B cell (primary cell): ENCODE measurements around the gene XXYLT1. TPM values are rescaled to one million over a fixed set of nuclear protein-coding genes. Genes with fewer than 3 reads are reported as not detected.

ENCODE experiments used
- ATAC-seq: fragments of 200-7000 bp; cut with Tn5 transposase; one replicate; pipeline ENCODE4 v1.10.0; 2021; ENCODE audit warnings: low read depth, mild to moderate bottlenecking, moderate number of reproducible peaks, moderate library complexity
- CTCF ChIA-PET: fragments of 350-600 bp; sonication (Branson Sonifier 250); formaldehyde crosslinking; loops from one replicate; lab custom pipeline; 2021; ENCODE audit warnings: antibody characterized with exemption, inconsistent platforms; lab: Charles Lee
- POLR2A ChIA-PET: fragments of 350-600 bp; sonication (Branson Sonifier 250); formaldehyde crosslinking; loops from one replicate; lab custom pipeline; 2021; ENCODE audit warnings: antibody characterized with exemption; lab: Charles Lee
- DNase-seq: peaks from one replicate; pipeline ENCODE4 v3.0.0; 2013
- H2AFZ ChIP-seq: 2 replicates; pipeline ENCODE4 v1.6.1; 2012; ENCODE audit warnings: mild to moderate bottlenecking, low read depth, low read length; ENCODE audit not compliant: insufficient read depth, poor library complexity, severe bottlenecking
- H3K27ac ChIP-seq, 2 donors: 1 replicate in 1 of 2; 2 replicates in 1 of 2; pipeline ENCODE4 v1.5.1; 2012 to 2013; ENCODE audit warnings: low read length in 2 of 2, mild to moderate bottlenecking in 2 of 2, moderate library complexity in 1 of 2
- H3K27me3 ChIP-seq, 4 experiments: fragments of 200-600 bp in 1 of 4; sonication (generic) in 1 of 4; replicated peaks in 1 of 4; 1 replicate in 2 of 4; 2 replicates in 2 of 4; pipeline versions ENCODE4 v1.6.1 to v1.7.0; 2013 to 2016; ENCODE audit warnings: low read length in 3 of 4, mild to moderate bottlenecking in 2 of 4, mixed read lengths in 1 of 4, moderate library complexity in 1 of 4; ENCODE audit not compliant: insufficient read depth in 4 of 4, control insufficient read depth in 3 of 4; ENCODE audit errors: control extremely low read depth in 1 of 4
- H3K36me3 ChIP-seq, 2 experiments: replicated peaks in 1 of 2; 1 replicate in 1 of 2; 2 replicates in 1 of 2; pipeline versions ENCODE4 v1.6.1 to v1.7.1; 2013; ENCODE audit warnings: low read length in 1 of 2; ENCODE audit not compliant: insufficient read depth in 2 of 2, control insufficient read depth in 1 of 2; ENCODE audit errors: control extremely low read depth in 1 of 2, extremely low read depth in 1 of 2
- H3K4me1 ChIP-seq, 2 donors: fragments of 200-600 bp in 1 of 2; sonication (generic) in 1 of 2; 1 replicate in 1 of 2; 2 replicates in 1 of 2; pipeline versions ENCODE4 v1.5.1 to v1.6.1; 2013 to 2017; ENCODE audit warnings: low read length in 2 of 2; ENCODE audit not compliant: control insufficient read depth in 2 of 2, insufficient read depth in 2 of 2
- H3K4me2 ChIP-seq: replicated peaks from 2 replicates; pipeline ENCODE3; 2012; ENCODE audit warnings: mild to moderate bottlenecking, low read depth, low read length; ENCODE audit not compliant: poor library complexity, severe bottlenecking
- H3K4me3 ChIP-seq, 5 experiments: fragments of 200-600 bp in 1 of 5; sonication (generic) in 1 of 5; 1 replicate in 3 of 5; 2 replicates in 2 of 5; pipeline versions ENCODE4 v1.5.1 to v1.7.0; 2011 to 2016; ENCODE audit warnings: low read length in 4 of 5, mild to moderate bottlenecking in 4 of 5, low read depth in 2 of 5, control low read depth in 1 of 5, moderate library complexity in 1 of 5; ENCODE audit not compliant: insufficient read depth in 1 of 5; ENCODE audit errors: control extremely low read depth in 1 of 5, extremely low read depth in 1 of 5
- H3K79me2 ChIP-seq: fragments of 200-600 bp; sonication (generic); one replicate; pipeline ENCODE4 v1.6.0; 2016; ENCODE audit warnings: low read length; ENCODE audit not compliant: control insufficient read depth, insufficient read depth
- H3K9ac ChIP-seq: fragments of 200-600 bp; sonication (generic); 2 replicates; pipeline ENCODE4 v1.6.1; 2017; ENCODE audit warnings: mild to moderate bottlenecking, low read length, moderate library complexity
- H3K9me3 ChIP-seq, 3 donors: one replicate each; pipeline versions ENCODE4 v1.6.1 to v1.7.1; 2013; ENCODE audit warnings: low read length in 2 of 3; ENCODE audit not compliant: control insufficient read depth in 2 of 3, insufficient read depth in 1 of 3; ENCODE audit errors: control extremely low read depth in 1 of 3
- H4K20me1 ChIP-seq: 2 replicates; pipeline ENCODE4 v1.6.0; 2012; ENCODE audit warnings: mild to moderate bottlenecking, low read length; ENCODE audit not compliant: insufficient read depth, control insufficient read depth, poor library complexity, severe bottlenecking
- H3K27ac Mint-ChIP-seq: one replicate; pipeline ENCODE4 v1.8.0; 2021; ENCODE audit warnings: mixed read lengths
- H3K27me3 Mint-ChIP-seq: one replicate; pipeline ENCODE4 v1.8.0; 2021; ENCODE audit warnings: mixed read lengths
- H3K4me1 Mint-ChIP-seq: one replicate; pipeline ENCODE4 v1.8.0; 2021; ENCODE audit warnings: mixed read lengths
- H3K4me3 Mint-ChIP-seq: one replicate; pipeline ENCODE4 v1.8.0; 2021; ENCODE audit warnings: mixed read lengths
- H3K9me3 Mint-ChIP-seq: one replicate; pipeline ENCODE4 v1.8.0; 2022; ENCODE audit warnings: mixed read lengths; ENCODE audit not compliant: insufficient read depth
- CTCF ChIP-seq: fragments of 200-600 bp; IDR thresholded peaks from one replicate; pipeline ENCODE4 v1.8.0; 2022; ENCODE audit warnings: antibody characterized with exemption, mild to moderate bottlenecking
- EZH2 ChIP-seq: IDR thresholded peaks from 2 replicates; pipeline ENCODE4 v1.6.1; 2012; ENCODE audit warnings: borderline replicate concordance, low read depth, mild to moderate bottlenecking, moderate library complexity, low read length; ENCODE audit not compliant: insufficient read depth, poor library complexity, severe bottlenecking
- WGBS: methylation state at CpG from one replicate; pipeline ENCODE4 v1.1.5; 2013; ENCODE audit warnings: missing lambda C conversion rate; ENCODE audit not compliant: insufficient coverage; 5-methylcytosine and 5-hydroxymethylcytosine counted together
- intact Hi-C: fragments of 100-400 bp; cut with micrococcal nuclease; formaldehyde crosslinking; loops from one replicate; pipeline ENCODE4 v1.10.0; 2022
- polyA plus RNA-seq: library from polyadenylated mRNA; depleted of rRNA; stranded (reverse); fragments of >200 nt; gene quantifications from 2 replicates; pipeline ENCODE4 v1.2.3, GENCODE V29; 2012
- total RNA-seq, 2 donors: library from RNA; stranded (reverse); fragments of 120-200 nt in 1 of 2; gene quantifications; 1 replicate in 1 of 2; 2 replicates in 1 of 2; pipeline versions ENCODE4 v1.2.3 to v1.2.4, GENCODE V29; 2013 to 2022

The XXYLT1 gene
- total and polyA plus RNA-seq, 2 donors (not counting 1 experiment from before 2014, with no cell fraction given), result 2.6 to 11.2 TPM

GRCh38 chr3:195134431-195134830 lies 136.5 kb downstream of the XXYLT1 start:
- intact Hi-C loops, result loop anchor here (5.0 kb wide), 1 partner anchor 37 kb away; no protein-coding TSS in a partner anchor
- CTCF ChIA-PET, result interaction anchor here (0.6 to 1.9 kb wide), 8 partner anchors 8 to 645 kb away, joined by 3 to 7 read pairs (median 4); no protein-coding TSS in a partner anchor
- Histone ChIP-seq H3K4me3 (no peak overlapping the region), H3K79me2 (no peaks in the 10 kb centered on the region), H3K36me3 (no peaks in the 10 kb centered on the region), H4K20me1 (no peaks in the 10 kb centered on the region), H2AFZ (no peak overlapping the region), H3K4me2 (no peak overlapping the region), H3K9ac (no peak overlapping the region), H3K27ac (no peak overlapping the region), H3K27me3 (no peaks in the 10 kb centered on the region), H3K9me3 (no peaks in the 10 kb centered on the region), H3K4me1 (peaks cover 8 to 12% of the 10 kb centered on the region in 2 donors)
- H3K27ac Mint-ChIP-seq, result no peak overlapping the region
- TF ChIP-seq EZH2 (no peak), CTCF (no peak)
- no peak overlapping the region for H3K4me3 Mint-ChIP-seq
- peaks cover 31% of the 10 kb centered on the region for H3K4me1 Mint-ChIP-seq
- 93% methylated on average over 6 of the region's 6 CpGs for WGBS
- no peaks in the 10 kb centered on the region for H3K27me3 Mint-ChIP-seq
- DNase-seq, result no peak
- no peak for ATAC-seq
- no peaks in the 10 kb centered on the region for H3K9me3 Mint-ChIP-seq
- POLR2A ChIA-PET, result interaction anchor here (0.9 kb wide), 1 partner anchor 23 kb away, joined by 7 read pairs; no protein-coding TSS in a partner anchor

DNA sequence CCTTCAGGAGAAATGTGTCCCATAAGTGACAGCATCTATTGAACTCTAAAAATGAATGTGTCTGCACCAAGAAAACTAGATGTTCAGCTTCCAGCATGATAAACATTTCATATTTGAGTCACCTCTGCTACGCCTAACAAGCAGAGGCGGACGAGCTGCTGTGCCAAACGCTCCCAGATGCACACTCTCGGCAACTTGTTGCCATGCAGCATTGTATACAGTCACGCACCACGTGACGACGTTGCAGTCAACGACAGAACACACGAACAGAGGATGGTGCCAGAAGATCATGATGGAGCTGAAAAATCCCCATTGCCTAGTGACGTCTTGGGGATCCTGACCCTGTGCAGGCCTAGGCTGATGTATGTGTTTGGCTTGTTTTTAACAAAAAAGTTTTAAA lies 137.5 kb downstream of the XXYLT1 start:
- Mint-ChIP-seq H3K27me3 (no peaks in the 10 kb centered on the region), H3K27ac (peak overlapping the region; percentile 60), H3K4me1 (peaks cover 37% of the 10 kb centered on the region), H3K4me3 (peak overlapping the region; percentile 37), H3K9me3 (no peaks in the 10 kb centered on the region)
- no peak overlapping the region for H2AFZ ChIP-seq
- intact Hi-C loops, result loop anchor here (1.0 to 5.0 kb wide), 2 partner anchors 14 to 36 kb away; no protein-coding TSS in a partner anchor
- ChIA-PET POLR2A (interaction anchor here (0.9 kb wide), 1 partner anchor 24 kb away, joined by 7 read pairs; no protein-coding TSS in a partner anchor), CTCF (interaction anchor here (1.1 to 1.9 kb wide), 7 partner anchors 8 to 451 kb away, joined by 3 to 7 read pairs (median 4); no protein-coding TSS in a partner anchor)
- H3K4me1 ChIP-seq, result peaks cover 16 to 22% of the 10 kb centered on the region in 2 donors
- H4K20me1 ChIP-seq, result no peaks in the 10 kb centered on the region
- no peaks in the 10 kb centered on the region for H3K9me3 ChIP-seq
- no peak overlapping the region for H3K9ac ChIP-seq
- no peaks in the 10 kb centered on the region for H3K36me3 ChIP-seq
- no peak overlapping the region for H3K4me2 ChIP-seq
- WGBS, result 82% methylated on average over 11 of the region's 12 CpGs
- H3K4me3 ChIP-seq, result no peak overlapping the region
- H3K79me2 ChIP-seq, result no peaks in the 10 kb centered on the region
- H3K27ac ChIP-seq, result no peak overlapping the region
- TF ChIP-seq EZH2 (no peak), CTCF (no peak)
- H3K27me3 ChIP-seq, result no peaks in the 10 kb centered on the region
- ATAC-seq (no peak), DNase-seq (peak; percentile 66)
